IMR-90 (cell line): Measurements from ENCODE around the gene MYH9. TPM values are rescaled to one million over a fixed set of nuclear protein-coding genes. Genes with fewer than 3 reads are reported as not detected.

ENCODE experiments used
- ATAC-seq: fragments of 200-7000 bp; cut with Tn5 transposase; 2 replicates; pipeline ENCODE4 v1.9.1; 2020; ENCODE audit warnings: low read depth, mild to moderate bottlenecking, moderate library complexity
- BruUV-seq: library from RNA; stranded (reverse); fragments of 400-500 nt; replicated peaks from 2 replicates; lab custom pipeline; 2021; lab: Mats Ljungman, UMichigan
- CTCF ChIA-PET: fragments of 300-600 bp; formaldehyde crosslinking; extraction: SDS; loops from one replicate; lab custom pipeline; 2021; ENCODE audit warnings: antibody characterized with exemption; lab: Yijun Ruan, JAX
- POLR2A ChIA-PET: fragments of 300-600 bp; sonication (Branson Sonifier 250); formaldehyde crosslinking; loops from one replicate; lab custom pipeline; 2022; ENCODE audit warnings: antibody characterized with exemption; ENCODE audit not compliant: unreplicated experiment; lab: Charles Lee
- DNase-seq: peaks from one replicate; pipeline ENCODE4 v3.0.0; 2013
- H2AFZ ChIP-seq: replicated peaks from 2 replicates; pipeline ENCODE3; 2013; ENCODE audit warnings: low read length, mild to moderate bottlenecking; ENCODE audit not compliant: poor library complexity
- H2AK5ac ChIP-seq: 2 replicates; pipeline ENCODE4 v1.6.1; 2013; ENCODE audit warnings: low read depth, low read length, inconsistent platforms
- H2AK9ac ChIP-seq: replicated peaks from 2 replicates; pipeline ENCODE3; 2013; ENCODE audit warnings: mild to moderate bottlenecking, low read depth, low read length, moderate library complexity; ENCODE audit not compliant: poor library complexity
- H2BK120ac ChIP-seq: 2 replicates; pipeline ENCODE4 v1.6.1; 2013; ENCODE audit warnings: low read depth, low read length, inconsistent platforms
- H2BK15ac ChIP-seq: 3 replicates; pipeline ENCODE4 v1.6.1; 2013; ENCODE audit warnings: low read depth, low read length, inconsistent platforms
- H2BK20ac ChIP-seq: 2 replicates; pipeline ENCODE4 v1.6.1; 2013; ENCODE audit warnings: low read depth, mild to moderate bottlenecking, inconsistent platforms, low read length, moderate library complexity
- H2BK5ac ChIP-seq: 2 replicates; pipeline ENCODE4 v1.6.1; 2013; ENCODE audit warnings: mild to moderate bottlenecking, low read depth, low read length, inconsistent platforms; ENCODE audit not compliant: poor library complexity, severe bottlenecking
- H3K14ac ChIP-seq: replicated peaks from 2 replicates; pipeline ENCODE4 v1.6.1; 2013; ENCODE audit warnings: low read depth, low read length, inconsistent platforms
- H3K18ac ChIP-seq: 2 replicates; pipeline ENCODE4 v1.6.1; 2013; ENCODE audit warnings: low read depth, low read length, control low read depth
- H3K23ac ChIP-seq: 2 replicates; pipeline ENCODE4 v1.6.1; 2013; ENCODE audit warnings: low read depth, low read length, inconsistent platforms
- H3K27ac ChIP-seq: 2 replicates; pipeline ENCODE4 v1.5.1; 2013; ENCODE audit warnings: mild to moderate bottlenecking, control low read depth, low read length; ENCODE audit not compliant: insufficient read depth
- H3K27me3 ChIP-seq: 2 replicates; pipeline ENCODE4 v1.6.1; 2013; ENCODE audit warnings: low read length; ENCODE audit not compliant: control insufficient read depth, insufficient read depth
- H3K36me3 ChIP-seq: 2 replicates; pipeline ENCODE4 v1.6.1; 2013; ENCODE audit warnings: low read length, mixed read lengths; ENCODE audit not compliant: control insufficient read depth, insufficient read depth
- H3K4ac ChIP-seq: 2 replicates; pipeline ENCODE4 v1.6.1; 2013; ENCODE audit warnings: low read depth, low read length, inconsistent platforms
- H3K4me1 ChIP-seq: 2 replicates; pipeline ENCODE4 v1.6.1; 2013; ENCODE audit warnings: low read length, mixed read lengths; ENCODE audit not compliant: control insufficient read depth, insufficient read depth
- H3K4me2 ChIP-seq: 2 replicates; pipeline ENCODE4 v1.6.1; 2013; ENCODE audit warnings: low read depth, mild to moderate bottlenecking, control low read depth, low read length, moderate library complexity
- H3K4me3 ChIP-seq: 2 replicates; pipeline ENCODE4 v1.5.1; 2013; ENCODE audit warnings: low read depth, mild to moderate bottlenecking, control low read depth, low read length, moderate library complexity; ENCODE audit not compliant: insufficient read depth
- H3K56ac ChIP-seq: 2 replicates; pipeline ENCODE4 v1.6.1; 2013; ENCODE audit warnings: low read length, inconsistent platforms; ENCODE audit not compliant: insufficient read depth; ENCODE audit errors: extremely low read depth
- H3K79me1 ChIP-seq, 2 experiments: 2 replicates each; pipeline ENCODE4 v1.6.1; 2013; ENCODE audit warnings: low read length in 2 of 2, inconsistent platforms in 1 of 2, low read depth in 1 of 2
- H3K9ac ChIP-seq: 2 replicates; pipeline ENCODE4 v1.6.1; 2013; ENCODE audit warnings: low read depth, low read length, control low read depth
- H3K9me1 ChIP-seq: 2 replicates; pipeline ENCODE4 v1.6.1; 2013; ENCODE audit warnings: low read length, inconsistent platforms; ENCODE audit not compliant: insufficient read depth
- H3K9me3 ChIP-seq: 2 replicates; pipeline ENCODE4 v1.6.1; 2013; ENCODE audit warnings: low read length; ENCODE audit not compliant: control insufficient read depth, insufficient read depth
- H4K20me1 ChIP-seq: 2 replicates; pipeline ENCODE4 v1.6.1; 2013; ENCODE audit warnings: low read length, inconsistent platforms; ENCODE audit not compliant: insufficient read depth
- H4K5ac ChIP-seq: 2 replicates; pipeline ENCODE4 v1.6.1; 2013; ENCODE audit warnings: mild to moderate bottlenecking, low read depth, low read length, control low read depth
- H4K8ac ChIP-seq, 2 experiments: 2 replicates each; pipeline ENCODE4 v1.6.1; 2013; ENCODE audit warnings: low read depth in 2 of 2, low read length in 2 of 2, control low read depth in 1 of 2, inconsistent platforms in 1 of 2
- H4K91ac ChIP-seq: 2 replicates; pipeline ENCODE4 v1.6.1; 2013; ENCODE audit warnings: low read depth, low read length, inconsistent platforms; ENCODE audit not compliant: insufficient read depth
- MAFK ChIP-seq: IDR thresholded peaks from 2 replicates; pipeline ENCODE4 v1.6.1; 2012; ENCODE audit warnings: low read depth, low read length, improper control_type of control experiment
- NFE2L2 ChIP-seq: fragments of 150-350 bp; IDR thresholded peaks from 2 replicates; pipeline ENCODE4 v1.6.1; 2016; ENCODE audit warnings: low read depth, mild to moderate bottlenecking, low read length
- POLR2A ChIP-seq: IDR thresholded peaks from 2 replicates; pipeline ENCODE4 v1.6.1; 2012; ENCODE audit warnings: mild to moderate bottlenecking, low read depth, low read length
- USF2 ChIP-seq: fragments of 150-350 bp; IDR thresholded peaks from 2 replicates; pipeline ENCODE4 v1.6.1; 2017; ENCODE audit warnings: mild to moderate bottlenecking, antibody characterized with exemption, low read length, low read depth
- WGBS, 2 experiments: methylation state at CpG; one replicate each; pipeline versions ENCODE4 v1.1.5 to v1.1.7; 2013; ENCODE audit warnings: missing lambda C conversion rate in 2 of 2; ENCODE audit not compliant: insufficient read length in 1 of 2; ENCODE audit errors: extremely low coverage in 2 of 2; 5-methylcytosine and 5-hydroxymethylcytosine counted together
- dilution Hi-C: fragments of 300-500 bp; cut with HindIII; formaldehyde crosslinking; loops from one replicate; pipeline ENCODE4 v1.14.3; 2018; ENCODE audit warnings: low sequenced_read_pairs; ENCODE audit not compliant: unreplicated experiment
- in situ Hi-C: fragments of 300-500 bp; cut with MboI; formaldehyde crosslinking; loops from 3 replicates; pipeline ENCODE4 v1.14.3; 2019; ENCODE audit warnings: low sequenced_read_pairs, inconsistent platforms, mixed read lengths
- intact Hi-C: fragments of 100-400 bp; cut with micrococcal nuclease; formaldehyde crosslinking; loops from 2 replicates; pipeline ENCODE4 v1.10.0; 2022
- polyA plus RNA-seq, 3 experiments: library from polyadenylated mRNA; depleted of rRNA; stranded (reverse); fragments of >200 nt; gene quantifications; 2 replicates each; pipeline ENCODE4 v1.2.3, GENCODE V29; 2012; ENCODE audit warnings: low replicate concordance in 1 of 3
- total RNA-seq: library from RNA; depleted of rRNA; stranded (reverse); fragments of >200 nt; gene quantifications from 2 replicates; pipeline ENCODE4 v1.2.3, GENCODE V29; 2012

MYH9 gene
- total and polyA plus RNA-seq, 2 of the 4 experiments (the other 2 are of a cell fraction) = 475 to 554 TPM

DNA sequence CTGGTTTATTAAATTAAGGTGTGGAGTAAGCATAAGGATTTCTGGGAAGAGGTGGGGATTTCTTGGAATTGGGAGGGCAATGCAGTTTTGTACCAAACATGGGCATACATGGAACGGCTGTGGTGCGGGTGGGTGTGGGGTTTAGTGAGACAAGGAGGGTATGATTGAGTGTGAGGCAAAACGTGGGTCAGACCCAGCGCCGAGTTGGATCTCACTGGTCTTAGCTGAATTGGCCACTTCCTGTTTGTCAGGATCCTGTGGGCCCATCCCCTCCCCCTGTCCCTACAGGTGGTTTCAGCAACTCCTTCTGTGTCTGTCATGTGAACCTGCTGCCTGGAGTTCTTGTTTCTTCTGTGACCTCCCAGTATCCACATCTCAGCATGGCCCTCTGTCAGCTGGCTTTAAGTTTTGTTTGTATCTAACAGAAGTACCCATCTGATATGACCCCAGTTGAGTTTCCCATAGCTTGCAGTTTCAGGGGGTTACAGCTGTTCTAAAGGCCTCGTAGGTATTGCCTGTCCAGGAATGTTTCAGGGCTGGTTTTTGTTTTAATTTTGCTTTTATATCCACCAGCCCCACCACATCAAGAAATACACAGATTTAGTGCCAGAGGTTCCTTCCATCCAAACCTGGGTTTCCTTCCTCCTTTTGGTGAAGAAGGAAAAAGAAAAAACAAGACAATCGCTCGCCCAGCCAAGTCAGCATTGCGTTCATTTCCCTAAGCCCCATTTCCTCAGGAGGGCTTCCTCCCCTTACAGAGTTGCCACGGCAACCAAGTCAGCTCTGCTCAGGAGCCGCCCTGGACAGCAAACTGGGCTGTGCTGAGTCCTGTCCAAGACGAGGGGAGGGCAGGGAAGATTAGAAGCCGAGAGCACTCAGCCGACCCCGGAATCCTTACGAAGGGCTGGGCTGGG, 128.8 kb downstream of the MYH9 start:
- intact Hi-C loops (no loop called here), dilution Hi-C loops (no loop called here), in situ Hi-C loops (no loop called here)
- DNase-seq (peak; percentile 64), ATAC-seq (peak; percentile 80)
- H4K91ac ChIP-seq = no peak overlapping the region
- H3K14ac ChIP-seq = 0 out of 2 replicates have a peak overlapping the region, but pooled peaks have one; percentile 21
- no peak overlapping the region for H2BK15ac ChIP-seq
- H3K23ac ChIP-seq = peak overlapping the region; percentile 63; the same call in 1 of the 2 replicates
- peaks cover 5% of the 10 kb centered on the region; the same call in 1 of the 2 replicates for H3K4me1 ChIP-seq
- H3K4me3 ChIP-seq = no peak overlapping the region
- WGBS, 2 experiments = no CpG with 5 or more reads among the region's 16 CpGs
- H3K56ac ChIP-seq = no peak overlapping the region
- ChIA-PET CTCF (interaction anchor here (1.0 kb wide), 1 partner anchor 20 kb away, joined by 3 read pairs; the partner anchor contains the start of gene APOL2), POLR2A (interaction anchor here (0.5 kb wide), 1 partner anchor 19 kb away, joined by 7 read pairs; no protein-coding TSS in a partner anchor)
- no peak overlapping the region for H2BK20ac ChIP-seq
- no peaks in the 10 kb centered on the region for H4K20me1 ChIP-seq
- no peak overlapping the region; the same call in 1 of the 2 replicates for H4K5ac ChIP-seq
- H2BK5ac ChIP-seq = no peak overlapping the region
- no peak overlapping the region for H2BK120ac ChIP-seq
- H2AFZ ChIP-seq = peak overlapping the region; percentile 78
- no peaks in the 10 kb centered on the region for H3K9me3 ChIP-seq
- H3K79me1 ChIP-seq = no peaks in the 10 kb centered on the region
- no peaks in the 10 kb centered on the region for H3K36me3 ChIP-seq
- peak; percentile 9; the same call in 1 of the 2 replicates for TF ChIP-seq POLR2A
- TF ChIP-seq NFE2L2 = no peak
- no peak for TF ChIP-seq USF2
- peak; percentile 32; the same call in 1 of the 2 replicates for TF ChIP-seq MAFK
- H3K27ac ChIP-seq = no peak overlapping the region
- 0 out of 2 replicates have a peak, but pooled peaks cover 3% of the 10 kb centered on the region for H3K9me1 ChIP-seq
- H3K27me3 ChIP-seq = no peaks in the 10 kb centered on the region
- no peak overlapping the region for H3K9ac ChIP-seq
- H3K4me2 ChIP-seq = no peak overlapping the region; the same call in 1 of the 2 replicates
- H2AK5ac ChIP-seq = no peak overlapping the region
- peak overlapping the region; percentile 12; the same call in 1 of the 2 replicates for H3K4ac ChIP-seq
- H4K8ac ChIP-seq = peak overlapping the region in 1 of 2 experiments; percentile 60; a peak in 1 of 4 replicates
- peak overlapping the region; percentile 61 for H2AK9ac ChIP-seq
- BruUV-seq = no TSS peak
- no peak overlapping the region for H3K18ac ChIP-seq
